OCI-LY3 (cell line): ENCODE measurements around the gene IL1R1.

Experiments
- CTCF ChIP-seq: fragments of 200-600, 300-600 bp; sonication (generic); IDR thresholded peaks from 2 replicates; pipeline ENCODE4 v1.5.1; 2014; ENCODE audit warnings: antibody characterized with exemption, low read length, low read depth
- EZH2phosphoT487 ChIP-seq: fragments of 200-600 bp; shearing (Covaris generic); IDR thresholded peaks from 2 replicates; pipeline ENCODE4 v1.6.1; 2018; ENCODE audit warnings: antibody characterized with exemption, mixed run types, low read depth

GRCh38 chr2:102159295-102159694 lies 16.7 kb downstream of the IL1R1 start:
- no peak for TF ChIP-seq CTCF
- no peak for TF ChIP-seq EZH2phosphoT487
